NCI-H69 (cell line): ENCODE measurements around the gene STAP2.
A peak's percentile ranks its signal among the peaks of the same experiment; 100 is the strongest.
"Not testable (repeated sequence)": the region's sequence is repeated elsewhere in the genome, so short reads cannot be mapped to it uniquely, and the experiment has no call there.

Experiments
- DNase-seq: peaks from one replicate; lab custom pipeline; 2025; lab: John Stamatoyannopoulos, UW

STAP2 gene

GRCh38 chr19:4357921-4358326 lies 19.3 kb upstream of the STAP2 start:
- no peak for DNase-seq

DNA sequence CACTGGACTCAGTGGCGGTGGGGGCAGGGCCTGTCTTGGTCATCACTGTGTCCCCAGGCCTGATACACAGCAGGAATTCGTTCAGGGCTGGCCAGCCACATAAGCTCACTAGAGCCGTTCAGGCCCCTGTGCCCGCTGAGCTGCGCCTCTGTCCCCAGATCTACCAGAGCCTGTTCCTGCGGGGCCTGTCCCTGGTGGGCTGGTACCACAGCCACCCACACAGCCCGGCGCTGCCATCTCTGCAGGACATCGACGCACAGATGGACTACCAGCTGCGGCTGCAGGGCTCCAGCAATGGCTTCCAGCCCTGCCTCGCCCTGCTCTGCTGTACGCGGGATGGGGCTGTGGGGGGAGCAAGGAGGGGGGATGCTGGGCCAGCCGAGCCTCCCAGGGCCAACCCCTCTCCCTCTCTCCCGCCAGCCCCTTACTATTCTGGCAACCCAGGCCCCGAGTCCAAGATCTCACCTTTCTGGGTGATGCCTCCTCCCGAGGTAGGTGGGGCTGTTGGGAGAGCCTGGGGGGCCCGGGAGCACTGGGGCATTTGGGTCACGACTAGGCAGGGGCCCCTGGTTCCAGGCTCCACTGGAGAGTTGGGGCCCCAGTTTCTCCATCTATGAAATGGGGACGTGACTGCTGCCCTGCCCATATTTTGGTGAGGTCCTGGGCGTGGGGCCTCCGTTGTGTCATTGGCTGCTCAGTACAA lies 18.6 kb upstream of the STAP2 start:
- DNase-seq: no peak

GRCh38 chr19:4354897-4355296 lies 16.3 kb upstream of the STAP2 start:
- no peak for DNase-seq

- DNase-seq: no peak
Measured at GRCh38 chr19:4354282-4354681, 15.7 kb upstream of the STAP2 start.

DNA sequence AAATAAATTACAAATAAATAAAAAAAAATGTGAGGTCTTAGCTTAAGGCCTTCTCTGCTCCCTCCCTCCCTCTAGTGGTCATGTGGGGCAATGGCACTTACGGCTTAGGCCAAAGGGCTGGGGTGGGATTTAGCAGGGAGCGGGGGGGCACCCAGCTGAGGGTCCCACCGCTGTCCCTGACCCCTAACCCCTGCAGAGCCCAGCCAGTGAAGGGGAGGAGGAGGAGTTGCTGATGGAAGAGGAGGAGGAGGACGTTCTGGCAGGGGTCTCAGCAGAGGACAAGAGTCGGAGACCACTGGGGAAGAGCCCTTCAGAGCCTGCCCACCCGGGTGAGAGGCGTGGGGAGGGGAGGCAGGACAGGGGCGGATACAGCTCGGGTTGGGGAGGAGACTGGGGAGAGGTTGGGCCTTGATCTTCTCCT lies 14.1 kb upstream of the STAP2 start:
- DNase-seq: peak; percentile 62

DNA sequence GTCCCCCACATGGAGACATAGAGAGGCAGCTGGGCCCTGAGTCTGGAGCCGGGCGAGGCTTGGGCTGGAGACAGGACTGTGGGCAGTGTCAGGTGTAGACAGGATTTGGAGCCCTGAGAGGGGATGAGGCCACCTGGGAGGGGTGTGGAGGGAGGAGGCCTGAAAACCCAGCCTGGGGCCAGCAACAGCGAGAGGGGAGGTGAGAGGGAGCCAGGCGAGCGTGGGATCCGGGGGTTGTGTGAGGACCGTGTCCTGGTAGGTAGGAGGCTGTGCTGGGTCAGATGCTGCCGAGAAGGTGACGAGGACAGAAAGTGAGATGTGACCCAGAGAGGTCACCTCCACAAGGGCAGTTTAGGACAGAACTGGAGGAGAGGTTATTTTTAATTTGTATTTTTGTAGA lies 12.1 kb upstream of the STAP2 start:
- DNase-seq: no peak

DNA sequence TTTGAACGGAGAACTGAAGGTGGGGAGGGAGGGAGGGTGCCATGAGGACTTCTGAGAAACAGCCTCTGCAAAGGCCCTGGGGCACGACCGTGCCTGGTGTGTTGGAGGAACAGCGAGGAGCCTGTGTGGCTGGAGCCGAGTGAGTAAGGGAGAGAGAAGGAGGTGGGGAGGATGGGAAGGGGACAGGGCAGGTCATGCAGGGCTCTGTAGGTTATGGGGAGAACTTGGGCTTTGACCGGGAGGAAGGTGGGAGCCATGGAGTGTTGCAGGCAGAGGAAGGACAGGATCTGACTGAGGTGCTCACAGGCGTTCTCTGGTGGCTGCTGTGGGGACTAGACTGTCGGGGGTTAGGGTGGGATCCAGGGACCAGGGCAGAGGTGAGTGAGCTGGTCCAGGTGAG lies 11.5 kb upstream of the STAP2 start:
- DNase-seq: no peak

DNA sequence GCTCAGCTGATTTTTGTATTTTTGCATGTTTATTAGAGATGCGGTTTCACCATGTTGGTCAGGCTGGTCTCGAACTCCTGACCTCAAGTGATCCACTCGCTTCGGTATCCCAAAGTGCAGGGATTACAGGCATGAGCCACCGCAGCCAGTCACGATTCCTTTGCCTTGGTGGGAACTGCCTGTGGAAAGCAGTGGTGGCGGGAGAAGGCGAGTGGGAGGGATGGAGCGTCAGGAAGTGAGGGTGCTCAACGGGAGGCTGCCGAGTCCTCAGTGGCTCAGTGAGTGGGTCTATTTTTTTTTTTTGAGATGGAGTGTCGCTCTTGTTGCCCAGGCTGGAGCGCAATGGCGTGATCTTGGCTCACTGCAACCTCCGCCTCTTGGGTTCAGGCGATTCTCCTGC lies 10.6 kb upstream of the STAP2 start:
- not testable (repeated sequence) for DNase-seq

GRCh38 chr19:4347521-4347920 lies 8.9 kb upstream of the STAP2 start:
- DNase-seq: no peak

DNA sequence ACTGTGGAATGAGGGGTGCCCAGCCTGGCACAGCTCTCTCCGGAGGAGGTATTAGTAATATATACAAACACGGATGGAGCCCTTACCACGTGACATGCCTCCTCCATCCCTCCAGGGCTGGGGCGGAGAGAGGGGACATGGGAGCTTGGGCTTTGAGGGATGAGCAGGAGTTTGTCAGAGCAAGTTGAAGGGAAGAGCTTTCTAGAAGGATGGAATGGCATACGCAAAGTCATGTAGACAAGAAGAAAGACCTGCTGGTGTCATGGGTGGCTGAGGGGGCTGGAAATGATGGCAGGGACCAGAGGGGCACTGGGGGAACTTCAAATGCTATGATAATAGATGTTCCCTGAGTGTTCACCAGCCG lies 7.4 kb upstream of the STAP2 start:
- no peak for DNase-seq

DNA sequence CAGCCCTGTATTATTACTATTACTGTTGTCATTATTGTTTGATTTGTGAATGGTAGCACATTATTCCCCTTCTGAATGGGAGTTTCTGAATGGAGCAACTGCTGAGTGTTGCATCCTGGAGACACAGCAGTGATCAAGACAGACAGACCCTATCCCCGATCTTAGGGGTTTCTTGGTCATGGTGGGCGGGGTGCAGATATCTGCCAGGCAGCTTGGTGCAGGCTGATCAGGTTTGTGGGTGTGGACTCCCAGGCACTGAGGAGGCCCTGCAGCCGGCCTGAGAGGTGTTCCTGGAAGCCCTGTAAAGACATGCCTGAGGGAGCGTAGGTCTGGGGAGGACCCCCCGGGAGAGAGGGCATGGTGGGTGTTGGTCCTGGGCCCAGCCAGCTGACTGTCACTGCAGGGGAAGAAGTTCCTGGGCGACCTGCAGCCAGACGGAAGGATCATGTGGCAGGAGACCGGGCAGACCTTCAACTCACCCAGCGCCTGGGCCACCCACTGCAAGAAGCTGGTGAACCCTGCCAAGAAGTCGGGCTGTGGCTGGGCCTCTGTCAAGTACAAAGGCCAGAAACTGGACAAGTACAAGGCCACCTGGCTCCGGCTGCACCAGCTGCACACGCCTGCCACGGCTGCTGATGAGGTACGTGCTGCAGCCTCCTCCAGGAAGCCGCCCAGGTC lies 6.9 kb upstream of the STAP2 start:
- no peak for DNase-seq

DNA sequence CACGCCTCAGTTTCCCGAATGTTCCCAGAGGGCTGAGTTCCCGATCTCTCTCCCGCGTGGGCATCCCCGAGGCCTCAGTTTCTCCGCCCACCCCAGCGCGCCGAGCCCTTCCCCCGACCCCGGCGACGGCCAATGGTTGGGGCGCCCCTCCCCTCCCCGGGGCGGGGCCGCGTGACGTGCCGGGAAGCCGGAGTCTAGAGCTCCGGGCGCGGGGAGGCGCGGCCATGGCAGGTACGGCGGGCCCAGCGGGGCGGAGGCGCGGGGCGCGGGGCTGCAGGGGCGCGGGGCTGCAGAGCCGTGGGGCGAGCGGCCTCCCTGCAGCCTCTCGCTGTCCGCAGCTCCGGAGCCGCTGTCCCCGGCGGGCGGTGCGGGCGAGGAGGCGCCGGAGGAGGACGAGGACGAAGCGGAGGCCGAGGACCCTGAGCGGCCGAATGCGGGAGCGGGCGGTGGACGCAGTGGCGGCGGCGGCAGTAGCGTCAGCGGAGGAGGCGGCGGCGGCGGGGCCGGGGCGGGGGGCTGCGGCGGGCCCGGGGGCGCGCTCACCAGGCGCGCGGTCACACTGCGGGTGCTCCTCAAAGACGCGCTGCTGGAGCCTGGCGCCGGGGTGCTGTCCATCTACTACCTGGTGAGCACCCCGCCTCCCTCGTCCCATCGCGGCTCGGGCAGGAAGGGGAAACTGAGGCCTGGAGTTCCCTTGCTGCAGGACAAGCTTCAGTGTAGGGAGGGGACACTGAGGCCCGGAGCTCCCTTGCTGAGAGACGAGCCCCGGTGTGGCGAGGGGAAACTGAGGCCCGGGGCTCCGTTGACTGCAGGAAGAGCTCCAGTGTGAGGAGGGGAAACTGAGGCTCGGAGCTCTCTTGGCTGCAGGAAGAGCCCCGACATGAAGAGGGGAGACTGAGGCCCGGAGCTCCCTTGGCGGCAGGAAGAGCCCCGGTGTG lies 5.0 kb upstream of the STAP2 start, which contains the start of gene MPND:
TSS of gene MPND (plus strand) at position 193 of the 938 bp plus-strand sequence. CDS start at position 225, 32 bp downstream.
- peak; percentile 96 for DNase-seq

DNA sequence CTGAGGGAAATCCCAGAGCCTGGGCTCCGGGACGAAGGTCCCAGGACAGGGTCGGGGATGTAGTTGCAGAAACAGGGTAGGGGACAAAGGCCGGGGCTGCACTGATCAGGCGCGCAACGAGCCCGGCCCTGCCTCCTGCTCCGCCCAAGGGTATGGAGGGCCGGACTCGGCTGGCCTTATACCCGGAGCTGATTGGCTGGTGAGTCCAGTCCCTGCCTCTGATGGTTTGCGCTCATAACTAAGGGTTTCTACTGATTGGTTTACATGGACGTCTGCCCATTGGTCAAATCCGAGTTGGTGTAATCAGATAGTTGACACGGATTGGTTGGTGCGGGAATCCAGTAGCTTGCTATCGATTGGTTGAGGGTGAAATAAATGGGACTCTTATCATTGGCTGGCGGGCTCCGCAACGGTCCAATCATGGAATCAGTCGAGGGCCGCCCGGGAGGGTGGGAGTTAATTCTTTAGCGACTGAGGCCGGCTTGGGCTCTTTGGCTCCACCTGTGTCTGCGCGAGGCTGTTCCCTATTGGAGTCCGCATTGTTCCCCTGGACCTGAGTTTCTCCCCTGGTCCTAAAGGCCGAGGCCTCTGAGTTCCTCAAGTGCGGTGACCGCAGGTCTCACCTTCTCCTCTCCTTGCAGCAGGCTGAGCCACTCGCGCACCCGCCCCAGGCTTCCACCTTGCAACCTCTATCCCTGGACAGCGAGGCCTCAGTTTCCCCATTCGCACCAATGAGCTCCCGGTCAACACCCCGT lies 4.2 kb upstream of the STAP2 start:
- DNase-seq: peak; percentile 100

DNA sequence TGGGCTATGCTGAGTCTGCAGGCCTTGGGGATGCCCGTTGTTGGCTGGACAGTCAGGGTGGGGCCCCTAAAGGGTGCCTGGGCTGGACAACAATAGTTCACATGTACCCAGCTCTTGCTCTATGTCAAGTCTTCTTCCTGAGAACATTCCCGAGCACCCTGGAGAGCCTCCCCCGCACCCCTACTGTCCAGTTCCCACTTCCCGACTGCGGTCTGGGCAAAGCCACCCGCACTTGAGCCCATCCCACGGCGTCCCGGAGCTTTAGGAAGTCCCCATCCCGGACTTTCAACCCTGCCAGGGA lies 3.6 kb upstream of the STAP2 start:
- DNase-seq: no peak

DNA sequence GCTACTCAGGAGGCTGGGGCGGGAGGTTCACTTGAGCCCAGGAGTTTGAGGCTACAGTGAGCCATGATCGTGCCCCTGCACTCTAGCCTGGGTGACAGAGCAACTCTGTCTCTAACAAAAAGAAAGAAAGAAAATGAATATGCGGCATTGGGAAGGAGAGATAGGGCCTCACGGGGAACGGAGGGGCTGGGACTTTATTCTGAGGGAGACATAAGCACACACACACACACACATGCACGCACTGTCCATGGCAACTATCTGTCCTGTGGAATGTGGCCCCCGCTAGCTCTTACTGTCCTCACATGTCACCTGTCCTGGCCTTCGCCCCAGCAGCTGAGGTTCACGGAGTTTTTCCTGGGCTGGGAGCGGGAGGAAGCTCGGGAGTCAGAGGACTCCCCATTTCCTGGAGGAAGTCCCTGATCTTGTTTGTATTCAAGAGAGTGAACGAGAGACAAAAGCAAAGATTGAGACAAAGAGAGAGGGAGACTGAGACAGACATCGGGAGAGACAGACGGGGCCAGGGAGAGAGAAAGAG lies 654 bp downstream of the STAP2 start:
- DNase-seq: peak; percentile 34

DNA sequence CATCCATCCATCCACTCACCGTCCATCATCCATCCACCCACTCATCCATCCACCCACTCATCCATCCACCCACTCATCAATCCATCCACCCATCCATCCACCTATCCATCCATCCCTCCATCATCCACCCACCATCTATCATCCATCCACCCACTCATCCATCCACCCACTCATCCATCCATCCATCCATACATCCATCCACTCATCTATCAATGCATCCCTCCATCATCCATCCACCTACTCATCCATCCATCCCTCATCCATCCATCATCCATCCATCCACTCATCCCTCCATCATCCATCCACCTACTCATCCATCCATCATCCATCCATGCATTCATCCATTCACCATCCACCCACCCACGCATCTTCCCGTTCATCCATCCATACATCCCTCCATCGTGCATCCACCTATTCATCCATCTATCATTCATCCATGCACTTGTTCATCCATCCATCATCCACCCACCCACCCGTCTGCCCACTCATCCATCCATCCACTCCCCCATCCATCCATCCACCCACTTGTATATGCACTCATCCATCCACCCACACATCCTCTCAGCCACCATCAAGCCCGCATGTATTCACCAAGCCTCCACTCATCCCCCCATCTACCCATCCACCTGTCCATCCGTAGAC lies 3.6 kb downstream of the STAP2 start:
- DNase-seq: no peak

GRCh38 chr19:4329858-4330257 lies 8.8 kb downstream of the STAP2 start:
- no peak for DNase-seq

- peak; percentile 27 for DNase-seq
Measured at GRCh38 chr19:4328991-4329681, 9.5 kb downstream of the STAP2 start.

DNA sequence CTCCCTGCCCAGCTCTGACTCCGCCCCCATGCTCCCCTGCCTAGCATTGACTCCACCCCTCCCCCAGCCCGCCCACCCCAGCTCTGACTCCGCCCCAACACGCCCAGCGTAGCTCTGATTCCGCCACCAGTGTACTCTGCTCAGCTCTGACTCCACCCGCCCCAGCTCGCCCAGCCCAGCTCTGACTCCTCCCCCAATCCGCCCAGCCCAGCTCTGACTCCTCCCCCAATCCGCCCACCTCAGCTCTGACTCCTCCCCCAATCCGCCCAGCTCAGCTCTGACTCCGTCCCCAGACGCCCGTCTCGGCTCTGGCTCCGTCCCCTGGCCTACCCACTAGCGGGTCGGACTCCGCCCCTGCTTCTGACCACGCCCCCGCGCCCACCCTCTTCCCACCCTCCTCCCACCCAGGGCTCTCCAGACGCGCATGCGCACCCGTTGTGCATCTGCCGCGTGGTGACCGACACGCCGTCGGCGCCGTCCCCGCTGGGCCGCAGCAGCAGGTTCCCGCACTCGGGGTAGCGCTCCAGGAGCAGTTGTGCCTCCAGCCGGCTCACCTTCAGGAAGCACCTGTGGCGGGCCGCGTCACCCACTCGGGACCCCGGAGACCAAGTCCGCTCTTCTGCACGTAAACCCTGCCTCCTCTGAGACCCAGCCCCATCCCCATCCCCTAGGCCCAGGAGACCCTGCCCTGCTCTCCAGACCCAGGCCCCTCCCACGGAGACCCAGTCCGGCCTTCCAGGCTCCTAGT lies 10.2 kb downstream of the STAP2 start:
- DNase-seq: peak; percentile 98

DNA sequence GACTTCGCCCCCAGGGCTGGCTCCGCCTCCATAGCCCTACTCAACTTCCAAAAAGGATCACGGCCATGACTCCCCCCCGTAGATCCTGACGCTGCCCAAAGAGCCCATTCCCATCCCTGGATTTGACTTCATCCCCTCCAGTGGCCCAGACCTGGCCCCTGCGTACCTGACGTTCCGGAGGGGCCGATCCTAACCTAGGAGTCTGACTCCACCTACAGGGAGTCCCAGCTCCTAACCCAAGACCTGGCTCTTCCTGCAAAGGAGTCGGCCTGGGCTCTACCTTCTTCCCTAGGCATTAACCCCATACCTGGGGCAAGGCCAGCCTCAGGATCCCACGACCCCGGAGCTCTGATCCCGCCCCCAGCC lies 10.8 kb downstream of the STAP2 start:
- no peak for DNase-seq
